Hepatocyte (in vitro differentiated cells): Measurements from ENCODE around the gene PACSIN3. TPM values are rescaled to one million over a fixed set of nuclear protein-coding genes. Genes with fewer than 3 reads are reported as not detected.

Source experiments
- DNase-seq: peaks from one replicate; pipeline ENCODE4 v3.0.0-alpha.2; 2016; ENCODE audit warnings: low spot score
- H2AFZ ChIP-seq: fragments of 200-600 bp; sonication (generic); 2 replicates; pipeline ENCODE4 v1.6.0; 2016; ENCODE audit warnings: antibody characterized with exemption, mild to moderate bottlenecking
- H3K27ac ChIP-seq: fragments of 200-600 bp; sonication (generic); 2 replicates; pipeline ENCODE4 v1.5.1; 2016; ENCODE audit warnings: mild to moderate bottlenecking
- H3K27me3 ChIP-seq: fragments of 200-600 bp; sonication (generic); 2 replicates; pipeline ENCODE4 v1.6.1; 2016
- H3K36me3 ChIP-seq: fragments of 200-600 bp; sonication (generic); replicated peaks from 2 replicates; pipeline ENCODE4 v1.5.1; 2016; ENCODE audit warnings: low read depth; ENCODE audit not compliant: insufficient read depth
- H3K4me1 ChIP-seq: fragments of 200-600 bp; sonication (generic); 2 replicates; pipeline ENCODE4 v1.5.1; 2016; ENCODE audit warnings: mild to moderate bottlenecking, moderate library complexity; ENCODE audit not compliant: insufficient read depth
- H3K4me2 ChIP-seq: fragments of 200-600 bp; sonication (generic); 2 replicates; pipeline ENCODE4 v1.6.0; 2016
- H3K4me3 ChIP-seq: fragments of 200-600 bp; sonication (generic); 2 replicates; pipeline ENCODE4 v1.5.1; 2016; ENCODE audit warnings: mild to moderate bottlenecking
- H3K79me2 ChIP-seq: fragments of 200-600 bp; sonication (generic); 2 replicates; pipeline ENCODE4 v1.6.0; 2017; ENCODE audit warnings: mild to moderate bottlenecking
- H3K9me2 ChIP-seq: fragments of 200-600 bp; sonication (generic); replicated peaks from 2 replicates; pipeline ENCODE4 v1.6.0; 2017; ENCODE audit warnings: mild to moderate bottlenecking; ENCODE audit not compliant: insufficient read depth
- H3K9me3 ChIP-seq: fragments of 200-600 bp; sonication (generic); 2 replicates; pipeline ENCODE4 v1.5.1; 2016; ENCODE audit warnings: low read depth, mild to moderate bottlenecking
- H4K20me1 ChIP-seq: fragments of 200-600 bp; sonication (generic); 2 replicates; pipeline ENCODE4 v1.6.0; 2016; ENCODE audit warnings: mild to moderate bottlenecking; ENCODE audit not compliant: insufficient read depth, poor library complexity, severe bottlenecking
- CTCF ChIP-seq: fragments of 200-600 bp; sonication (generic); IDR thresholded peaks from 2 replicates; pipeline ENCODE4 v1.5.1; 2016; ENCODE audit warnings: antibody characterized with exemption, mild to moderate bottlenecking; ENCODE audit not compliant: poor library complexity
- EZH2 ChIP-seq: fragments of 200-600 bp; sonication (generic); IDR thresholded peaks from 2 replicates; pipeline ENCODE4 v1.6.1; 2016; ENCODE audit warnings: antibody characterized with exemption, mild to moderate bottlenecking, borderline replicate concordance
- EZH2phosphoT487 ChIP-seq: fragments of 200-600 bp; sonication (generic); IDR thresholded peaks from one replicate; pipeline ENCODE4 v1.6.1; 2018; ENCODE audit warnings: antibody characterized with exemption, mild to moderate bottlenecking, low read depth, moderate library complexity; ENCODE audit not compliant: unreplicated experiment, severe bottlenecking
- WGBS: methylation state at CpG from one replicate; pipeline ENCODE4 v1.1.6; 2016; ENCODE audit warnings: low lambda C conversion rate; ENCODE audit errors: missing lambda C conversion rate; 5-methylcytosine and 5-hydroxymethylcytosine counted together
- microRNA-seq: library from miRNA; unstranded; fragments of <30 nt; microRNA quantifications from one replicate; pipeline ENCODE4, GENCODE V29; 2017
- polyA plus RNA-seq: library from polyadenylated mRNA; unstranded; fragments of >200 nt; fragmentation: Nextera tagmentation; extraction: Ambion mirVana; gene quantifications from 2 replicates; pipeline ENCODE4 v1.2.1, GENCODE V29; 2016
- small RNA-seq: library from RNA; depleted of rRNA; stranded (forward); fragments of <200 nt; gene quantifications from one replicate; pipeline ENCODE3, GENCODE V24; 2014
- total RNA-seq: library from RNA; depleted of rRNA; stranded (reverse); fragments of >200 nt; gene quantifications from 2 replicates; pipeline ENCODE4 v1.2.3, GENCODE V29; 2014

PACSIN3 gene
- total and polyA plus RNA-seq, 2 experiments from 2014 or later, result 53.7 to 70.7 TPM

- H3K4me3 ChIP-seq, result no peak overlapping the region
- DNase-seq, result no peak
- H3K27ac ChIP-seq, result no peak overlapping the region
- H2AFZ ChIP-seq, result no peak overlapping the region
- no peak overlapping the region for H3K4me2 ChIP-seq
- H3K9me2 ChIP-seq, result no peaks in the 10 kb centered on the region
- H3K4me1 ChIP-seq, result no peaks in the 10 kb centered on the region
- WGBS, result 95% methylated on average over 2 of the region's 2 CpGs
- H4K20me1 ChIP-seq, result no peaks in the 10 kb centered on the region
- H3K27me3 ChIP-seq, result no peaks in the 10 kb centered on the region
- H3K9me3 ChIP-seq, result no peaks in the 10 kb centered on the region
- H3K79me2 ChIP-seq, result no peaks in the 10 kb centered on the region
- H3K36me3 ChIP-seq, result no peaks in the 10 kb centered on the region
- TF ChIP-seq CTCF, result no peak
Observed at GRCh38 chr11:47131136-47131535, 55.1 kb downstream of the PACSIN3 start.

GRCh38 chr11:47130543-47130942 lies 55.7 kb downstream of the PACSIN3 start:
- Histone ChIP-seq H3K4me2 (no peak overlapping the region), H3K9me2 (no peaks in the 10 kb centered on the region), H3K27me3 (no peaks in the 10 kb centered on the region), H3K4me1 (no peaks in the 10 kb centered on the region), H3K79me2 (no peaks in the 10 kb centered on the region), H3K4me3 (no peak overlapping the region), H3K27ac (no peak overlapping the region), H3K36me3 (no peaks in the 10 kb centered on the region), H3K9me3 (no peaks in the 10 kb centered on the region), H4K20me1 (no peaks in the 10 kb centered on the region), H2AFZ (no peak overlapping the region)
- 69% methylated on average over 3 of the region's 3 CpGs for WGBS
- TF ChIP-seq EZH2 (no peak), EZH2phosphoT487 (no peak), CTCF (no peak)
- DNase-seq, result no peak

Small RNAs within 50 kb of the gene (microRNA-seq; reads per million reads assigned to microRNA genes)
- not detected for gene MIR6745

Small RNAs within 50 kb of the gene (small RNA-seq; reads per million reads assigned to genes)
- not detected for gene MIR6745

Other genes with a start within 250 kb of the PACSIN3 start
- gene CSTPP1, start 249.7 kb downstream of the PACSIN3 start, total RNA-seq, result 21.9 and 23.0 TPM in 2 replicates
- gene CSTPP1, start 249.7 kb downstream of the PACSIN3 start, polyA plus RNA-seq, result 44.3 and 48.4 TPM in 2 replicates
- gene ARFGAP2, start 9.6 kb downstream of the PACSIN3 start, total RNA-seq, result 135 and 146 TPM in 2 replicates
- 64.3 and 76.9 TPM in 2 replicates for gene ARFGAP2, start 9.6 kb downstream of the PACSIN3 start, polyA plus RNA-seq
- gene DDB2, start 28.5 kb upstream of the PACSIN3 start, total RNA-seq, result 17.2 and 17.7 TPM in 2 replicates
- 25.7 and 28.2 TPM in 2 replicates for gene DDB2, start 28.5 kb upstream of the PACSIN3 start, polyA plus RNA-seq
- 31.5 and 40.3 TPM in 2 replicates for gene ACP2, start 62.4 kb upstream of the PACSIN3 start, total RNA-seq
- gene ACP2, start 62.4 kb upstream of the PACSIN3 start, polyA plus RNA-seq, result 26.5 and 29.6 TPM in 2 replicates
- 40.8 and 49.5 TPM in 2 replicates for gene NR1H3, start 71.6 kb upstream of the PACSIN3 start, total RNA-seq
- gene NR1H3, start 71.6 kb upstream of the PACSIN3 start, polyA plus RNA-seq, result 41.5 and 43.1 TPM in 2 replicates
- gene MADD, start 83.7 kb upstream of the PACSIN3 start, total RNA-seq, result 19.1 and 28.0 TPM in 2 replicates
- 17.6 and 19.6 TPM in 2 replicates for gene MADD, start 83.7 kb upstream of the PACSIN3 start, polyA plus RNA-seq
- 0.68 and 1.4 TPM in 2 replicates for gene MYBPC3, start 166.3 kb upstream of the PACSIN3 start, total RNA-seq
- gene MYBPC3, start 166.3 kb upstream of the PACSIN3 start, polyA plus RNA-seq, result 0.51 and 0.75 TPM in 2 replicates
- 0.13 and 1.1 TPM in 2 replicates for gene SPI1, start 192.1 kb upstream of the PACSIN3 start, total RNA-seq
- gene SPI1, start 192.1 kb upstream of the PACSIN3 start, polyA plus RNA-seq, result 2.0 and 3.3 TPM in 2 replicates
- 60.8 and 72.3 TPM in 2 replicates for gene SLC39A13, start 222.2 kb upstream of the PACSIN3 start, total RNA-seq
- gene SLC39A13, start 222.2 kb upstream of the PACSIN3 start, polyA plus RNA-seq, result 118 and 119 TPM in 2 replicates
- 95.8 and 103 TPM in 2 replicates for gene PSMC3, start 240.0 kb upstream of the PACSIN3 start, total RNA-seq
- gene PSMC3, start 240.0 kb upstream of the PACSIN3 start, polyA plus RNA-seq, result 142 and 159 TPM in 2 replicates